GM12878 (cell line): ENCODE results near the gene RYR2. TPM values are rescaled to one million over a fixed set of nuclear protein-coding genes. Genes with fewer than 3 reads are reported as not detected.

Source experiments
- ATAC-seq: fragments of 200-7000 bp; cut with Tn5 transposase; 3 replicates; pipeline ENCODE4 v1.9.1; 2020; ENCODE audit warnings: mild to moderate bottlenecking, moderate library complexity
- BruUV-seq: library from RNA; stranded (reverse); fragments of 400-500 nt; replicated peaks from 2 replicates; lab custom pipeline; 2021; lab: Mats Ljungman, UMichigan
- CTCF ChIA-PET: fragments of 300-600 bp; sonication (Branson Sonifier 250); formaldehyde crosslinking; extraction: SDS; loops from one replicate; lab custom pipeline; 2021; ENCODE audit warnings: inconsistent platforms; lab: Yijun Ruan, JAX
- POLR2A ChIA-PET: fragments of 350-600 bp; formaldehyde crosslinking; extraction: SDS; loops from one replicate; lab custom pipeline; 2021; ENCODE audit warnings: inconsistent platforms; lab: Charles Lee
- RAD21 ChIA-PET: fragments of 300-600 bp; sonication (Branson Sonifier 250); formaldehyde crosslinking; loops from one replicate; lab custom pipeline; 2023; ENCODE audit warnings: antibody characterized with exemption; ENCODE audit not compliant: unreplicated experiment; lab: Charles Lee
- SMC1A ChIA-PET: fragments of 300-600 bp; sonication (Branson Sonifier 250); formaldehyde crosslinking; loops from one replicate; lab custom pipeline; 2023; ENCODE audit not compliant: unreplicated experiment, uncharacterized antibody; lab: Charles Lee
- DNase-seq: peaks from one replicate; pipeline ENCODE4 v3.0.0-alpha.2; 2011; ENCODE audit warnings: low read depth, low spot score
- FAIRE-seq: peaks from 3 replicates; lab custom pipeline; 2011; peaks lifted over from hg19 to GRCh38; lab: Jason Lieb, UNC
- H2AFZ ChIP-seq: 2 replicates; pipeline ENCODE4 v1.6.0; 2011; ENCODE audit warnings: low read depth, low read length, control low read depth; ENCODE audit not compliant: control insufficient read depth
- H3K27ac ChIP-seq: 2 replicates; pipeline ENCODE4 v1.5.1; 2011; ENCODE audit warnings: control low read depth; ENCODE audit not compliant: control insufficient read depth, insufficient read depth
- H3K27me3 ChIP-seq, 2 experiments: replicated peaks in 1 of 2; 2 replicates each; pipeline versions ENCODE4 v1.6.0 to v1.6.1; 2011; ENCODE audit warnings: low read length in 1 of 2; ENCODE audit not compliant: control insufficient read depth in 2 of 2, insufficient read depth in 2 of 2
- H3K36me3 ChIP-seq, 2 experiments: 2 replicates each; pipeline ENCODE4 v1.5.1; 2011; ENCODE audit warnings: low read length in 1 of 2; ENCODE audit not compliant: control insufficient read depth in 2 of 2, insufficient read depth in 2 of 2
- H3K4me1 ChIP-seq: 2 replicates; pipeline ENCODE4 v1.6.1; 2011; ENCODE audit warnings: mild to moderate bottlenecking, low read length, moderate library complexity, mixed read lengths; ENCODE audit not compliant: control insufficient read depth, insufficient read depth
- H3K4me2 ChIP-seq: 2 replicates; pipeline ENCODE4 v1.6.0; 2011; ENCODE audit warnings: control low read depth; ENCODE audit not compliant: control insufficient read depth, insufficient read depth
- H3K4me3 ChIP-seq: fragments of 200-600 bp; sonication (generic); 2 replicates; pipeline ENCODE4 v1.5.1; 2016
- H3K79me2 ChIP-seq: 2 replicates; pipeline ENCODE4 v1.6.0; 2011; ENCODE audit warnings: low read length; ENCODE audit not compliant: control insufficient read depth, insufficient read depth
- H3K9ac ChIP-seq: 2 replicates; pipeline ENCODE4 v1.8.0; 2011; ENCODE audit warnings: low read length, control low read depth, mixed read lengths; ENCODE audit not compliant: control insufficient read depth, insufficient read depth
- H3K9me3 ChIP-seq: replicated peaks from 3 replicates; pipeline ENCODE4 v1.5.1; 2011; ENCODE audit warnings: mild to moderate bottlenecking, low read length; ENCODE audit not compliant: control insufficient read depth, insufficient read depth
- H4K20me1 ChIP-seq: 2 replicates; pipeline ENCODE4 v1.6.0; 2011; ENCODE audit not compliant: control insufficient read depth, insufficient read depth
- BACH1 ChIP-seq: fragments of 450-650 bp; IDR thresholded peaks from 2 replicates; pipeline ENCODE4 v1.6.1; 2017; ENCODE audit warnings: mild to moderate bottlenecking, borderline replicate concordance
- GABPA ChIP-seq: IDR thresholded peaks from 2 replicates; pipeline ENCODE4 v1.6.1; 2014; ENCODE audit warnings: antibody characterized with exemption, low read depth, mild to moderate bottlenecking, inconsistent platforms
- IRF4 ChIP-seq: IDR thresholded peaks from 2 replicates; pipeline ENCODE4 v1.6.1; 2011; ENCODE audit warnings: low read depth, low read length
- WGBS: methylation state at CpG from one replicate; pipeline ENCODE4 v1.1.6; 2016; ENCODE audit warnings: low lambda C conversion rate; ENCODE audit not compliant: insufficient replicate concordance, insufficient coverage; ENCODE audit errors: missing lambda C conversion rate; 5-methylcytosine and 5-hydroxymethylcytosine counted together
- in situ Hi-C: fragments of 300-500 bp; cut with MboI; formaldehyde crosslinking; loops from 9 replicates; pipeline ENCODE4 v1.14.3; 2018; ENCODE audit warnings: mixed read lengths
- intact Hi-C: fragments of 100-400 bp; cut with micrococcal nuclease; formaldehyde crosslinking; loops from one replicate; pipeline ENCODE4 v1.14.2; 2022; ENCODE audit not compliant: unreplicated experiment
- polyA plus RNA-seq, 11 experiments: library from polyadenylated mRNA; depleted of rRNA in 4 of 11; unstranded in 6 of 11; stranded (reverse) in 5 of 11; fragments of >200 nt; fragmentation: Nextera tagmentation in 4 of 11; fragmentation: Illumina TruSeq in 1 of 11; extraction: Ambion mirVana in 4 of 11; extraction: Trizol in 1 of 11; gene quantifications; 1 replicate in 1 of 11; 2 replicates in 10 of 11; pipeline versions ENCODE4 v1.2.1 to v1.2.3, GENCODE V29; 2011 to 2016; ENCODE audit warnings: inconsistent platforms in 2 of 11, missing spikeins in 2 of 11, low read depth in 1 of 11
- total RNA-seq, 4 experiments: library from RNA; depleted of rRNA in 3 of 4; stranded (reverse); fragments of >200 nt in 3 of 4; fragmentation: Illumina TruSeq in 1 of 4; extraction: Trizol in 1 of 4; gene quantifications; 2 replicates each; pipeline versions ENCODE4 v1.2.1 to v1.2.3, GENCODE V29; 2013 to 2021
- TF ChIP-seq, protein P1 (sequence below): fragments of 450-650 bp; IDR thresholded peaks from 2 replicates; pipeline ENCODE4 v1.6.1; 2017; ENCODE audit warnings: antibody characterized with exemption, mild to moderate bottlenecking, moderate library complexity

The RYR2 gene
- total and polyA plus RNA-seq, 10 of the 15 experiments (the other 5 are each of a cell fraction or from before 2014, with no cell fraction given), result 0.01 to 0.04 TPM; not detected in 8

DNA sequence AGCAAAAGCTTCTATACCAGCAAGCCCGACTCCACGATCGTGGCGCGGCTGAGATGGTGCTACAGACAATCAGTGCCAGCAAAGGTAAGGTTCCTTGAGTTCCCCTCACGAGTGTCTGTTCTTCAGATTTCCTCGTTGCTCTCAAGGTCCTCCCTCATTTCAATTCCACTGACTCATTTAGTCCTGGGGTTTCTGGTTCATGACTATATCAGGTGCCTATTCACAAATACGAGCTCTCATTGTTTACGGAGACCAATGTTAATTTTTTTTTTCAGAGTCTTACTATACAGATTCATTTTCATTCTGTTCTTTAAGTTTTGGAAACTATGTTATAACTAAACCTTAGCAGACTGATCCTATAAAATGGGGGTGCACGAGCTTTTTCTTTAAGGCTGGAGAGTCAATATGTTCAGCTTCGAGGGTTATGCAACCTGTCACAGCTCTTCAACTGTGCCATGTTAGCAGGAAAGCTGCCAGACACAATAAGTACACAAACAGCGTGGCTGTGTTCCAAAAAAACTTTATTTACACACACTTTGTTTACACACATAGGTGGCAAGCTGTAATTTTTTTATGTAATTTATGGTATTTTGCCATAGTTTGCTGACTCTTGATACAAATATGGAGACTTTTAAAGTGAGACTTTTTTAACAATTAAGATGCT lies 714.5 kb downstream of the RYR2 start (continued):
- TF ChIP-seq GABPA, result no peak
- TF ChIP-seq, all 136 proteins: peak for 0

- Histone ChIP-seq H3K4me1 (no peaks in the 10 kb centered on the region), H3K27ac (no peak overlapping the region), H3K4me3 (no peak overlapping the region), H3K9ac (no peak overlapping the region), H3K79me2 (no peaks in the 10 kb centered on the region), H3K36me3 (no peaks in the 10 kb centered on the region), H2AFZ (no peak overlapping the region), H3K4me2 (no peak overlapping the region), H3K27me3 (no peaks in the 10 kb centered on the region), H3K9me3 (no peaks in the 10 kb centered on the region), H4K20me1 (no peaks in the 10 kb centered on the region)
- intact Hi-C loops (no loop called here), in situ Hi-C loops (no loop called here)
- SMC1A ChIA-PET, result no interaction called here
- CTCF ChIA-PET, result no interaction called here
- 37% methylated on average over 5 of the region's 5 CpGs for WGBS
- ATAC-seq (no peak), DNase-seq (no peak), FAIRE-seq (no peak)
- TF ChIP-seq IRF4 (no peak), BACH1 (no peak)
- TF ChIP-seq, protein P1, sequence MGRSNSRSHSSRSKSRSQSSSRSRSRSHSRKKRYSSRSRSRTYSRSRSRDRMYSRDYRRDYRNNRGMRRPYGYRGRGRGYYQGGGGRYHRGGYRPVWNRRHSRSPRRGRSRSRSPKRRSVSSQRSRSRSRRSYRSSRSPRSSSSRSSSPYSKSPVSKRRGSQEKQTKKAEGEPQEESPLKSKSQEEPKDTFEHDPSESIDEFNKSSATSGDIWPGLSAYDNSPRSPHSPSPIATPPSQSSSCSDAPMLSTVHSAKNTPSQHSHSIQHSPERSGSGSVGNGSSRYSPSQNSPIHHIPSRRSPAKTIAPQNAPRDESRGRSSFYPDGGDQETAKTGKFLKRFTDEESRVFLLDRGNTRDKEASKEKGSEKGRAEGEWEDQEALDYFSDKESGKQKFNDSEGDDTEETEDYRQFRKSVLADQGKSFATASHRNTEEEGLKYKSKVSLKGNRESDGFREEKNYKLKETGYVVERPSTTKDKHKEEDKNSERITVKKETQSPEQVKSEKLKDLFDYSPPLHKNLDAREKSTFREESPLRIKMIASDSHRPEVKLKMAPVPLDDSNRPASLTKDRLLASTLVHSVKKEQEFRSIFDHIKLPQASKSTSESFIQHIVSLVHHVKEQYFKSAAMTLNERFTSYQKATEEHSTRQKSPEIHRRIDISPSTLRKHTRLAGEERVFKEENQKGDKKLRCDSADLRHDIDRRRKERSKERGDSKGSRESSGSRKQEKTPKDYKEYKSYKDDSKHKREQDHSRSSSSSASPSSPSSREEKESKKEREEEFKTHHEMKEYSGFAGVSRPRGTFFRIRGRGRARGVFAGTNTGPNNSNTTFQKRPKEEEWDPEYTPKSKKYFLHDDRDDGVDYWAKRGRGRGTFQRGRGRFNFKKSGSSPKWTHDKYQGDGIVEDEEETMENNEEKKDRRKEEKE, result no peak
- RAD21 ChIA-PET, result no interaction called here
- POLR2A ChIA-PET, result no interaction called here
- BruUV-seq, result no TSS peak
These were observed 717.4 kb downstream of the RYR2 start for GRCh38 chr1:237759377-237759776.
